Measurements from ENCODE around the gene PDZD7. TPM values are rescaled to one million over a fixed set of nuclear protein-coding genes. Genes with fewer than 3 reads are reported as not detected.

PDZD7 gene
- polyA plus RNA-seq, 1 donor from 2014 or later = 1.5 TPM

DNA sequence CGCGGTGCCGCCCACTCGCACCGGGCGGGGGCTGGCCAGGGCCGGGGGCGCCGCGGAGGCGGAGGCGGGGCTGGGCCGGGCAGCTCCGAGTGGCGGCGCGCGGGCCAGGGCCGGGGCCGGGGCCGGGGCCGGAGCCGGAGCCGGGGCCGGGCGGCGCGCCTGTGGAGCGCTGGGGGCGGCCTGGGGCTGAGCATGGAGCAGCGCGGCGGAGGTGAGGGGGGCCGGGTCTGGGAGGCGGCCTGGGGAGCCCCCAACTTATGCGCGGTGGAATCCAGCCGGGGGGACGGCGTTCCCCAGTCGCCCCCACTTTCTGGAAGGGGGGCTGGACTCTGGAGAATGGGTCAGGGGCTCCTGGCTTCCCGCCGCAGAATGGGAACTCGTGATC, 31.2 kb downstream of the PDZD7 start, which contains the start of gene LZTS2:
Gene LZTS2 (plus strand): TSS at position 67 of the 385 bp plus-strand sequence. CDS start 2,731 bp downstream, outside the sequence.
- H3K4me3 ChIP-seq (ENCODE audit: low read length) = peak within 1 kb of the TSS; percentile 88
- H4K20me1 ChIP-seq (ENCODE audit: insufficient read depth) = no peaks in the 10 kb centered on the region
- peak within 1 kb of the TSS; percentile 96 for H3K9ac ChIP-seq (ENCODE audit: low read length)
- TF ChIP-seq CTCF (IDR thresholded peaks at IDR 0.05; ENCODE audit: poor library complexity, severe bottlenecking) = no peak
- no peak for TF ChIP-seq MXI1 (conservative IDR thresholded peaks at IDR 0.05; ENCODE audit: poor library complexity, severe bottlenecking)
- TF ChIP-seq TAF1 (IDR thresholded peaks at IDR 0.05; ENCODE audit: low read depth) = no peak
- TF ChIP-seq RAD21 (conservative IDR thresholded peaks at IDR 0.05) = no peak
- TF ChIP-seq EP300 (conservative IDR thresholded peaks at IDR 0.05; ENCODE audit: poor library complexity, severe bottlenecking) = no peak
- TF ChIP-seq SMC3 (conservative IDR thresholded peaks at IDR 0.05; ENCODE audit: poor library complexity) = no peak
- no peak for TF ChIP-seq REST (IDR thresholded peaks at IDR 0.05; ENCODE audit: borderline replicate concordance)
- no peak for TF ChIP-seq EZH2 (IDR thresholded peaks at IDR 0.05; ENCODE audit: borderline replicate concordance, insufficient read depth, low read length, poor library complexity, severe bottlenecking)
- TF ChIP-seq POLR2AphosphoS5 (IDR thresholded peaks at IDR 0.05) = no peak
- H3K36me3 ChIP-seq (ENCODE audit: insufficient read depth, low read length) = no peaks in the 10 kb centered on the region
- H3K79me2 ChIP-seq (replicated peaks; ENCODE audit: insufficient read depth, low read length) = peaks cover 22% of the 10 kb centered on the region
- peak within 1 kb of the TSS; percentile 85 for H2AFZ ChIP-seq (ENCODE audit: low read depth, low read length)
- peak within 1 kb of the TSS; percentile 85 for H3K27ac ChIP-seq (ENCODE audit: low read length)
- H3K27me3 ChIP-seq (ENCODE audit: insufficient read depth, low read depth, low read length) = peaks cover 10% of the 10 kb centered on the region
- no peaks in the 10 kb centered on the region for H3F3A ChIP-seq (ENCODE audit: insufficient read depth, low read length, poor library complexity, severe bottlenecking)
- H3K4me2 ChIP-seq (ENCODE audit: low read length) = peak within 1 kb of the TSS; percentile 88
- H3K9me3 ChIP-seq (ENCODE audit: low read length) = no peaks in the 10 kb centered on the region
- H3K9me2 ChIP-seq (ENCODE audit: insufficient read depth, low read length) = no peaks in the 10 kb centered on the region

GRCh38 chr10:100998991-100999741, 31.8 kb downstream of the PDZD7 start:
- peaks cover 10% of the 10 kb centered on the region for H3K27me3 ChIP-seq (ENCODE audit: insufficient read depth, low read depth, low read length)
- H3K9ac ChIP-seq (ENCODE audit: low read length) = peak overlapping the region; percentile 96
- no peaks in the 10 kb centered on the region for H3K9me3 ChIP-seq (ENCODE audit: low read length)
- peak overlapping the region; percentile 85 for H3K27ac ChIP-seq (ENCODE audit: low read length)
- no peaks in the 10 kb centered on the region for H4K20me1 ChIP-seq (ENCODE audit: insufficient read depth)
- H3K36me3 ChIP-seq (ENCODE audit: insufficient read depth, low read length) = no peaks in the 10 kb centered on the region
- peak overlapping the region; percentile 85 for H2AFZ ChIP-seq (ENCODE audit: low read depth, low read length)
- peak; percentile 54 for TF ChIP-seq TAF1 (IDR thresholded peaks at IDR 0.05; ENCODE audit: low read depth)
- peak; percentile 96 for TF ChIP-seq CTCF (IDR thresholded peaks at IDR 0.05; ENCODE audit: poor library complexity, severe bottlenecking)
- peak; percentile 33 for TF ChIP-seq EP300 (conservative IDR thresholded peaks at IDR 0.05; ENCODE audit: poor library complexity, severe bottlenecking)
- peak; percentile 65 for TF ChIP-seq RAD21 (conservative IDR thresholded peaks at IDR 0.05)
- TF ChIP-seq SMC3 (conservative IDR thresholded peaks at IDR 0.05; ENCODE audit: poor library complexity) = peak; percentile 78
- TF ChIP-seq MXI1 (conservative IDR thresholded peaks at IDR 0.05; ENCODE audit: poor library complexity, severe bottlenecking) = peak; percentile 65
- TF ChIP-seq REST (IDR thresholded peaks at IDR 0.05; ENCODE audit: borderline replicate concordance) = peak; percentile 25
- TF ChIP-seq EZH2 (IDR thresholded peaks at IDR 0.05; ENCODE audit: borderline replicate concordance, insufficient read depth, low read length, poor library complexity, severe bottlenecking) = no peak
- TF ChIP-seq POLR2AphosphoS5 (IDR thresholded peaks at IDR 0.05) = peak; percentile 79
- H3K79me2 ChIP-seq (replicated peaks; ENCODE audit: insufficient read depth, low read length) = peaks cover 22% of the 10 kb centered on the region
- H3K4me3 ChIP-seq (ENCODE audit: low read length) = peak overlapping the region; percentile 88
- H3F3A ChIP-seq (ENCODE audit: insufficient read depth, low read length, poor library complexity, severe bottlenecking) = no peaks in the 10 kb centered on the region
- H3K4me2 ChIP-seq (ENCODE audit: low read length) = peak overlapping the region; percentile 69
- no peaks in the 10 kb centered on the region for H3K9me2 ChIP-seq (ENCODE audit: insufficient read depth, low read length)

All from neural cell (in vitro differentiated cells).